ENCODE data around the gene LLGL2.

DNA sequence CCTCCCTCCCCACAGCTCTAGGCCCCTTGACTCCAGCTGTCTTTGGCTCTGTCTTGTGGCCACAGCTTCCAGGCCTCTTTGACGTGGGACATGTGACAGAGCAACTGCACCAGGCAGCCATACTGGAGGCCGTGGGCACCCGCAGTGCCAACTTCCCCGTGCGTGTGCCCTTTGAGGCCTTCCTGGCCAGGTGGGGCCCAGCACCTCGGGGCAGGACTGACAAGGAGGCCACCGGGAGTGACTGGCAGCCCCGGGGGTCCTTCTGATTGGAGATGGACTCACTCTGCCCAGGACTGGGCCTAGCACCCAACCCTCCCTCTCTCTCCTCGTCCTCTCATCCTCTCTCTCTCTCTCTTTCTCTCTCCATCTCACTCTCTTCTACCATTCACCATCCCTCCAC is 77.6 kb downstream of the LLGL2 start:
- TF ChIP-seq POLR2A (IDR thresholded peaks at IDR 0.05) (no peak), CTCF (IDR thresholded peaks at IDR 0.05) (no peak)

Data from esophagus squamous epithelium (tissue), 4 donors.